Type B pancreatic cell (in vitro differentiated cells): Measurements from ENCODE around the gene TSHR. TPM values are rescaled to one million over a fixed set of nuclear protein-coding genes. Genes with fewer than 3 reads are reported as not detected.
"Not testable (repeated sequence)": the region's sequence is repeated elsewhere in the genome, so short reads cannot be mapped to it uniquely, and the experiment has no call there.

Experiments
- DNase-seq: peaks from one replicate; pipeline ENCODE4 v3.0.0; 2021; ENCODE audit warnings: mixed read lengths; ENCODE audit not compliant: unreplicated experiment; ENCODE audit errors: extremely low spot score
- H3K27ac Mint-ChIP-seq: 2 replicates; pipeline ENCODE4 v1.8.0; 2021; ENCODE audit warnings: mild to moderate bottlenecking, mixed read lengths
- H3K27me3 Mint-ChIP-seq: 2 replicates; pipeline ENCODE4 v1.8.0; 2021; ENCODE audit warnings: mixed read lengths
- H3K36me3 Mint-ChIP-seq: 2 replicates; pipeline ENCODE4 v1.8.0; 2021; ENCODE audit warnings: mixed read lengths
- H3K4me1 Mint-ChIP-seq: one replicate; pipeline ENCODE4 v1.8.0; 2021; ENCODE audit warnings: mixed read lengths; ENCODE audit not compliant: unreplicated experiment
- H3K4me3 Mint-ChIP-seq: 2 replicates; pipeline ENCODE4 v1.8.0; 2021; ENCODE audit warnings: mild to moderate bottlenecking, mixed read lengths
- H3K9me3 Mint-ChIP-seq: 2 replicates; pipeline ENCODE4 v1.8.0; 2021; ENCODE audit warnings: mixed read lengths
- total RNA-seq: library from RNA; stranded (reverse); gene quantifications from 2 replicates; pipeline ENCODE4 v1.2.1, GENCODE V29; 2021; ENCODE audit warnings: low replicate concordance
- TF ChIP-seq, protein P1 (sequence below): fragments of 200-600 bp; sonication (generic); conservative IDR thresholded peaks from 2 replicates; pipeline ENCODE4 v1.5.0; 2021; ENCODE audit warnings: antibody characterized with exemption, mild to moderate bottlenecking

The TSHR gene
- total RNA-seq, 1 donor from 2014 or later = 0.65 TPM

DNA sequence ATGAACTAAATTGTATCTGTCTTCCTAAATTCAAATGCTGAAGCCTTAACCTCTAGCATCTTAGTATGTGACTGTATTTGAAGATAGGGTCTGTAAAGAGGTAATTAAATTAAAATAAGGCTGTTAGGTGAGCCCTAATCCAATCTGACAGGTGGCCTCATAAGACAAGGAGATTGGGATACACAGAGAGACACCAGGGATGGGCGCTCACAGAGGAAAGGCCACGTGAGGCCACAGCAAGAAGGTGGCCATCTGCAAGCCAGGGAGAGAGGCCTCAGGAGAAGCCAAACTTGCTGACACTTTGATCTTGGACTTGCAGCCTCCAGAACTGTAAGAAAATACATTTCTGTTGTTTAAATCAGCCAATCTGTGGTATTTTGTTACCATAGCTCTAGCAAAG lies 154.8 kb downstream of the TSHR start:
- no peak overlapping the region for H3K4me3 Mint-ChIP-seq
- no peaks in the 10 kb centered on the region for H3K27me3 Mint-ChIP-seq
- DNase-seq = no peak
- H3K4me1 Mint-ChIP-seq = no peaks in the 10 kb centered on the region
- H3K9me3 Mint-ChIP-seq = no peaks in the 10 kb centered on the region
- no peak overlapping the region for H3K27ac Mint-ChIP-seq
- H3K36me3 Mint-ChIP-seq = no peaks in the 10 kb centered on the region
- TF ChIP-seq, protein P1, sequence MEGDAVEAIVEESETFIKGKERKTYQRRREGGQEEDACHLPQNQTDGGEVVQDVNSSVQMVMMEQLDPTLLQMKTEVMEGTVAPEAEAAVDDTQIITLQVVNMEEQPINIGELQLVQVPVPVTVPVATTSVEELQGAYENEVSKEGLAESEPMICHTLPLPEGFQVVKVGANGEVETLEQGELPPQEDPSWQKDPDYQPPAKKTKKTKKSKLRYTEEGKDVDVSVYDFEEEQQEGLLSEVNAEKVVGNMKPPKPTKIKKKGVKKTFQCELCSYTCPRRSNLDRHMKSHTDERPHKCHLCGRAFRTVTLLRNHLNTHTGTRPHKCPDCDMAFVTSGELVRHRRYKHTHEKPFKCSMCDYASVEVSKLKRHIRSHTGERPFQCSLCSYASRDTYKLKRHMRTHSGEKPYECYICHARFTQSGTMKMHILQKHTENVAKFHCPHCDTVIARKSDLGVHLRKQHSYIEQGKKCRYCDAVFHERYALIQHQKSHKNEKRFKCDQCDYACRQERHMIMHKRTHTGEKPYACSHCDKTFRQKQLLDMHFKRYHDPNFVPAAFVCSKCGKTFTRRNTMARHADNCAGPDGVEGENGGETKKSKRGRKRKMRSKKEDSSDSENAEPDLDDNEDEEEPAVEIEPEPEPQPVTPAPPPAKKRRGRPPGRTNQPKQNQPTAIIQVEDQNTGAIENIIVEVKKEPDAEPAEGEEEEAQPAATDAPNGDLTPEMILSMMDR = no peak

DNA sequence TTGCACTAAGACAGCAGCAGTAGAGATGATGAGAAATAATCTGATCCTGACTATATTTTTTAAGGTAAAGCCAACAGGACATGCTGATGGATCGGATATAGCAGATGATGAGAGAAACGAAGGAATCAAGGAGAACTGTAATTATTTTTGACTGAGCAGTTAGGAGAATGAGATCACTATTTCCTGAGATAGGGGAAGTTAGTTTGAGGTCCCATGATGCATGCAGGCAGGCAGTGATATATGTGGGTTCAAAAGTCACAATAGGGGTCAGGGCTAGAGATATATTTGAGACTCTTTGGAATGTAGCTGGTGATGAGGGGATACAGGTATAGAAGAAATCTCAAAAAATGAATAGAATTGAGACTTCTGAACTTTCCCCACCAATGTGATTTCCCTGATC lies 157.8 kb downstream of the TSHR start:
- H3K4me1 Mint-ChIP-seq = no peaks in the 10 kb centered on the region
- no peaks in the 10 kb centered on the region for H3K9me3 Mint-ChIP-seq
- H3K27me3 Mint-ChIP-seq = no peaks in the 10 kb centered on the region
- no peak for DNase-seq
- no peaks in the 10 kb centered on the region for H3K36me3 Mint-ChIP-seq
- H3K27ac Mint-ChIP-seq = no peak overlapping the region
- H3K4me3 Mint-ChIP-seq = no peak overlapping the region
- TF ChIP-seq, protein P1 = no peak

DNA sequence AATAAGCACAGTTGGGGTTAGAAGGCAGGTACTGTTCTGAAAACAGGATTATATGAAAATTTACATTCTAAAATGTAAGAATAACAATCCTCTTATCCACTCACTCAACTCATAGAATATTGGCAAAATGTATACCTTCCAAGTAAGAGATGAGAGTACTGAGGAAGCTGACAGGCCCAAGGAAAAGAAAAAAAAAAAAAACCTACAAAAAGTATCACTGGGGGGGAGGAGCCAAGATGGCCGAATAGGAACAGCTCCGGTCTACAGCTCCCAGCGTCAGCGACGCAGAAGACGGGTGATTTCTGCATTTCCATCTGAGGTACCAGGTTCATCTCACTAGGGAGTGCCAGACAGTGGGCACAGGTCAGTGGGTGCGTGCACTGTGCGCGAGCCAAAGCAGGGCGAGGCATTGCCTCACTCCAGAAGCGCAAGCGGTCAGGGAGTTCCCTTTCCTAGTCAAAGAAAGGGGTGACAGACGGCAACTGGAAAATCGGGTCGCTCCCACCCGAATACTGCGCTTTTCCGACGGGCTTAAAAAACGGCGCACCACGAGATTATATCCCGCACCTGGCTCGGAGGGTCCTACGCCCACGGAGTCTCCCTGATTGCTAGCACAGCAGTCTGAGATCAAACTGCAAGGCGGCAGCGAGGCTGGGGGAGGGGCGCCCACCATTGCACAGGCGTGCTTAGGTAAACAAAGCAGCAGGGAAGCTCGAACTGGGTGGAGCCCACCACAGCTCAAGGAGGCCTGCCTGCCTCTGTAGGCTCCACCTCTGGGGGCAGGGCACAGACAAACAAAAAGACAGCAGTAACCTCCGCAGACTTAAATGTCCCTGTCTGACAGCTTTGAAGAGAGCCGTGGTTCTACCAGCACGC lies 158.8 kb downstream of the TSHR start:
- H3K27me3 Mint-ChIP-seq, H3K4me1 Mint-ChIP-seq, H3K36me3 Mint-ChIP-seq, H3K27ac Mint-ChIP-seq, H3K9me3 Mint-ChIP-seq, DNase-seq: not testable (repeated sequence)
- peak overlapping the region; percentile 65 for H3K4me3 Mint-ChIP-seq

GRCh38 chr14:81120501-81120900 lies 165.1 kb downstream of the TSHR start:
- Mint-ChIP-seq H3K4me1 (no peaks in the 10 kb centered on the region), H3K27me3 (no peaks in the 10 kb centered on the region), H3K27ac (no peak overlapping the region), H3K36me3 (no peaks in the 10 kb centered on the region), H3K4me3 (no peak overlapping the region), H3K9me3 (no peaks in the 10 kb centered on the region)
- DNase-seq = no peak
- TF ChIP-seq, protein P1 = no peak

DNA sequence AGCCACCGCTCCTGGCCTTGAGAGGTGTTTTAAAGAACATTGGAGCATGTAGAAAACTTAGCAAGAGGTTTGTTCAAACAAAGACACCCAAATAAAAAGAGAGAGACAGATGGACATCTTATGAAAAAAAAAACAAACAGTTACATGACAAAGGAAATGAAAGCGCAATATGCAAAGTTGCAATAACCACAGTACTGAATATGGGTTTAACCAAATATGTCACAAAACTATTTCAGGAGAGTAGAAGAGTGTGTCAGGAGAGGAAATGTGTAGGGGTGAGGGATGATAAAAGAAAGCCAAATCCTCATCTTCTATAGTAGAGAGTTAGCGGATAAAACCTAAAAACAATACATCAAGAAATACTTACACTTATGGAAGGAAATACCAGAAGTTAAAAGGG lies 166.9 kb downstream of the TSHR start:
- Mint-ChIP-seq H3K27ac (no peak overlapping the region), H3K4me3 (no peak overlapping the region)
- TF ChIP-seq, protein P1 = no peak

GRCh38 chr14:81123811-81124210 lies 168.4 kb downstream of the TSHR start:
- H3K9me3 Mint-ChIP-seq = no peaks in the 10 kb centered on the region
- DNase-seq = no peak
- H3K27ac Mint-ChIP-seq = no peak overlapping the region
- no peak overlapping the region for H3K4me3 Mint-ChIP-seq
- H3K4me1 Mint-ChIP-seq = no peaks in the 10 kb centered on the region
- TF ChIP-seq, protein P1 = no peak
- no peaks in the 10 kb centered on the region for H3K27me3 Mint-ChIP-seq
- no peaks in the 10 kb centered on the region for H3K36me3 Mint-ChIP-seq

More for the DNA sequence above, 166.9 kb downstream of the TSHR start:
- H3K36me3 Mint-ChIP-seq = no peaks in the 10 kb centered on the region
- no peaks in the 10 kb centered on the region for H3K9me3 Mint-ChIP-seq
- no peaks in the 10 kb centered on the region for H3K4me1 Mint-ChIP-seq
- no peaks in the 10 kb centered on the region for H3K27me3 Mint-ChIP-seq
- DNase-seq = no peak
